DMS 273 (cell line): ENCODE results near the gene SCAF1.

Experiments
- DNase-seq: peaks from one replicate; lab custom pipeline; 2025; ENCODE audit not compliant: unreplicated experiment; lab: John Stamatoyannopoulos, UW

The SCAF1 gene

DNA sequence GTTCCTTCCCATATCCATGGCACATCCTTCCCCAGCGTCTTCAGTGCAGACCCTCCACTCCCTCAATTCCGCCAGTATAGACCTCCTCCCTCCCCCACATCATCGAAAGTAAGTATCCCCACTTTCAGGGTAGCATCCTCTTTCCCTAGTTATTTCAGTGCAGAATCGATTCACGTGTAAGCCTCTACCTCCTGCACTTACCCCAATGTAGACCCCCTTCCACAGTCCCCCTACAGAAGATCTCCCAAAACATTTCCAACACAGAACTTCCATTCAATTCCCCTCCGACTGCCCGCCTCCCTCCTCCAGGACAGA, 23.0 kb downstream of the SCAF1 start:
- no peak for DNase-seq

GRCh38 chr19:49665351-49666119, 23.5 kb downstream of the SCAF1 start, which contains the start of the genes BCL2L12 and IRF3:
Gene BCL2L12 (plus strand): TSS chr19:49665933. CDS start chr19:49666693, 760 bp downstream.
Gene IRF3 (minus strand): TSS chr19:49665857. CDS start chr19:49664838, 1,019 bp downstream.
- peak; percentile 99 for DNase-seq

GRCh38 chr19:49666120-49666444, 24.1 kb downstream of the SCAF1 start:
- DNase-seq: peak; percentile 85

DNA sequence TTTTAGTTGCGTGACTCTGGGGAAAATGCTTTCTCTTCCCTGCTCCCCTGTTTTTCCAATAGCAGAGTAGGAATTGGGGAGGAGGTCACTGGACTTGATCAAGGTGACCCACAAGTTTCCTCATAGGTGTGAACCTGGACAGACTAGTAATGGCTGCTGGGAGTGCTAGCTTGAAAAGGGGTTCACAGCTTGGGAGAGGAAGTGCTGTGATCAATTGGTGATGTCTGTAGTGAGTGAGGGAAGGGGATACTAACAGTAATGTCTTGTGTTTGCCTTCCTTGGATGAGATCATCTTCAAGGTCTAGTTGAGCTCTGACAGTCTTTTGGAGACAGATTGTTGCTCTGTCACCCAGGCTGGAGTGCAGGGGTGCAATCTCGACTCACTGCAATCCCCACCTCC, 25.5 kb downstream of the SCAF1 start:
- DNase-seq: no peak

DNA sequence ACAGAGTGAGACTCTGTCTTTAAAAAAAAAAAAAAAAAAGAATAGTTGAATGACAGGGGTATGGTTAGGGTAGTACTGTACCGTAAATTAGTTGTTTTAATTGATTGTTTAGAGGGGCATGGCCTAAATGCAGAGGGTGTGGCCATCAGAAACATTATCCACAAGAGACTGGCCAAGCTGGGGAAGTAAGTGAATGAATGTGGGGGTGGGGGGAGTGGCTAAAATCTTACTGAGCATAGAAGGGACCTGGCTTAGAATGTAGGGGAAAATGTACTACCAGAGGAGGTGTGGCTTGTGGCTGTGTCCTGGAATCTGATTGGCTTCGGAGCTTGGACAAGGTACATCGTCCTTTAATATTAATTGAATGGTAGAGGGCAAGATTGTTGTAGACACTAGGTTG, 27.5 kb downstream of the SCAF1 start:
- no peak for DNase-seq

DNA sequence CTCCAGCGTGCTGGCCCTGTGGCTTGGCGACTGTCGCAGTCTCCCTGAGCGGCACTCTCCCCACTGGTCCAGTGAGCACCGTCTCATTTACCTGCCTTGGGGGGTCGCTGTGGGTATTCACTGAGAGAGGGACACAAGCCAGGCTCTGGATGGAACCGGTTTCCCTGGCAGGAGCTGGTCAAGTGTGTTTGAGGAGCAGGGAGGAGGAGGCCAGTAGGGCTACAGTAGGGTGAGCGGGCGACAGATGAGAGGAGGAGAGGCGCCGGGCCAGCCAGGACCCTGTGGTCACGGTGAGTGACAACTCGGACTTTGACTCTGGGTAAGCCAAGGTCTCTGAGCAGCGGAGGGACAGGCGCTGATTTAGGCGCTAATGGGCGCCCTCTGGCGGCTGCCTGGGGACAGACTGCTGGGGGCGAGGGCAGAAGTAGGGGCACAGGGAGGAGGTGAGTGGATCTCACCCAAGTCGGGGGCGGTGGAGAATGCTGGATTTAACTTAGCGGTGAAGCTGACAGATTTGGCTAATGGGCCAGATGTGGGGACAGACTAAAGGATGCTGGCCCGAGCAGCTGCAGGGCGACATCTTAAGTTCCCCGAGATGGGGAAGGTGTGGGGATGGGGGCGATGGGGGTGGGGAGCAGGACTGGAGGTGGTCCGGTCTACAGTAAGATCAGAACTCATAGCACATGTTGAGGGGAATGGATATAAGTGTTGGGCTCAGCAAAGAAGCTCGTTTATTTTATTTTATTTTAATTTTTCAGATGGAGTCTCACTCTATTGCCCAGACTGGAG, 30.3 kb downstream of the SCAF1 start:
- DNase-seq: peak; percentile 89

GRCh38 chr19:49676136-49676783, 34.3 kb downstream of the SCAF1 start:
- DNase-seq: peak; percentile 96

DNA sequence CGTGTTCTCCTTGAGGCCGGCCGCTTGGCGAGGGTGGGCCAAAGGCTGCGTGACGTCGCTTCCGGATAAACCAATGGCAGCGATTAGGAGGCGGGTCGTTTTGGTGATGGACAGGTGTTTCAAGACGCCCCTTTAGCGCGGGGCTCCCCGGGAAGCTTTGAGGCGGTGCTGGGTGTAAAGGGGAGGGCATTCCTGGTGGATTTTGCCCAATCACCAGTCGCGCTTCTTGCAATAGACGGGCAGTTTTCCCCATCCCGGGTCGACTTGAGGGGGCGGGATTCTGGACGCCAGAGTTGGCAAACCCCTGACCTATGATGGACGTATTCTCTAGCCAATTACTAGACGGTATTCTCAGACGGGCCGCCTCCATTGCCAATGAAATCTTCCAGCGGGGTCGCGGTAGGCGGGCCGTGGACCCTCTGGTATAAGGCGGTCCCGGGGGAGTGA, 34.8 kb downstream of the SCAF1 start:
- peak; percentile 100 for DNase-seq

DNA sequence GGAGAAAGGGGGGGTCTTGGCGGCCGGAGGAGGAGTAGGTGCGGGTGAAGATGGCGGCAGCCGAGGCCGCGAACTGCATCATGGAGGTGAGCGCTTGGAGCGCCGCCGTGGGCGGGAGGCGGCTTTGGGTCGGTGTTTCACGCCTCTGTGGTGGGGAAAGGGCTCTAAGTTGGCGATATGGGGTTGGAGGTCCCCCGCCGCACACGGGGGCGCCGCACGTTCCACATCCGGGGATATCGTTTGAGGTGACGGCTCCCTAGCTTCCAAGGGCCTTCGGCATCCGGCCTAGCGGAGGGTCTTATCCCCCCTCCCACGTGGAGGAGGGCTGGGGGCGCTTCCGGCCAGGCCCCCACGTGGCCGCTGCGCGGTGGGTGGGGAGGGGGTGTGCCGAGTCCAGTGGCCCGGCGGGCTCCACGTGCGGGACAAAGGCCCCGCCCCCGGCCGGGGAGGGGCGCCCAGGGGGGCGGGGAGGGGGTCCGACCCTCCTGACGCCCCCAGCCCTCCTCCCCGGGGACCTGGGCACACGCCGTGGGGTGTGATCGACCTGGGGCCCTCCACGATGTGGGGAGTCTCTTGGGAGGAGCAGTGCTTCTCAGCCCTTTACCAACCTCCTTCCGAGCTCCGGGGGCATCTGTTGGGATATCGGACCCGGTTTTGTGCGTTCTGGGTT, 35.4 kb downstream of the SCAF1 start, which contains the start of gene PRMT1:
TSS of gene PRMT1 (plus strand) at position 41 of the 670 bp plus-strand sequence. CDS start at position 51, 10 bp downstream.
- DNase-seq: peak; percentile 86

- DNase-seq: peak; percentile 95
Observed at GRCh38 chr19:49677901-49678674, 36.1 kb downstream of the SCAF1 start.

- peak; percentile 64 for DNase-seq
Observed at GRCh38 chr19:49678985-49679770, 37.2 kb downstream of the SCAF1 start.

DNA sequence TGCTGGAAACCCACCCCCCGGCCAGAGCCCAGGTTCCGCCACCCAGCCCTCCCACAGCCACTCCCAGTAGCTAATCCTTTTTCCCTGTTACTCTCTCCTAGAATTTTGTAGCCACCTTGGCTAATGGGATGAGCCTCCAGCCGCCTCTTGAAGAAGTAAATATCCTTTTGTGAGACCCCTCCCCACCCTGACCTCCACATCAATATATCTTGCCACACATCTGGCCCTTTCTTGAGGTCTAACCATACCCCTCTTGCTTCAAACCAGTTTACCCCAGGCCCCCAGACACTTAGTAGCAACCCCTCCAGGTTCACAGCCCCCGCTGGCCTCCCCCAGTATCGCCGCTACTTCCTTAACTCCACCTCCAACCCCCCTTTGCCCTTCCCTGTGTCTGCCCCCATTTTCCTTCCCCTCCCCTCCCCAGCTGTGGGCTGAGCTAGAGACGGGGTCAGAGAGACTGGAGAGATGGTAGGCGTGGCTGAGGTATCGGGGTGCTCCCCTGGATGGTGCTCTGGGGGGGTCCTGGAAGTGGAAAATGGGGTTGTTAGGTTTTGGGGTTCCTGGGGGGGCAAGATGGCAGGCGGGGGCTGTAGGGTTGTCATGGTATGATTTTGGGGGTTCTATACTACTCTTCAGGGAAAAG, 37.9 kb downstream of the SCAF1 start:
- peak; percentile 58 for DNase-seq

GRCh38 chr19:49680421-49681351, 38.7 kb downstream of the SCAF1 start:
- peak; percentile 96 for DNase-seq

DNA sequence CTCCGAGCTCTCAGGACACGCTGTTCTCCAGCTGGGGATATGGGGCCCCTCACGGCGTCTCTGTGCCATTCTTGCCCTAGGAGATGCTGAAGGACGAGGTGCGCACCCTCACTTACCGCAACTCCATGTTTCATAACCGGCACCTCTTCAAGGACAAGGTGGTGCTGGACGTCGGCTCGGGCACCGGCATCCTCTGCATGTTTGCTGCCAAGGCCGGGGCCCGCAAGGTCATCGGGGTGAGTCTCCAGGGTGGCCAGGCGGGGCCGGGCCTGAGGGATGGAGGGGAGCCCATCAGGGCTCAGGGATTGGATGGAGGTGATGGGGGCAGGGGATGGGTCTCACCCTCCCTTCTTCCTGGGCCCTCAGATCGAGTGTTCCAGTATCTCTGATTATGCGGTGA, 39.8 kb downstream of the SCAF1 start:
- DNase-seq: no peak

GRCh38 chr19:49682274-49682673, 40.3 kb downstream of the SCAF1 start:
- DNase-seq: no peak

GRCh38 chr19:49683814-49684250, 41.8 kb downstream of the SCAF1 start:
- no peak for DNase-seq

- peak; percentile 58 for DNase-seq
Observed at GRCh38 chr19:49684251-49684982, 42.4 kb downstream of the SCAF1 start.
